Esophagus (tissue), 2 donors: ENCODE data around the gene TECR. TPM values are rescaled to one million over a fixed set of nuclear protein-coding genes. Genes with fewer than 3 reads are reported as not detected.

ENCODE experiments used
- H3K27ac ChIP-seq, 2 donors: one replicate each; pipeline ENCODE4 v1.5.1; 2013; ENCODE audit warnings: low read depth in 2 of 2, mild to moderate bottlenecking in 2 of 2, inconsistent platforms in 1 of 2, low read length in 1 of 2, moderate library complexity in 1 of 2
- H3K27me3 ChIP-seq, 2 donors: one replicate each; pipeline ENCODE4 v1.6.1; 2013; ENCODE audit warnings: low read length in 2 of 2, control low read depth in 1 of 2, mild to moderate bottlenecking in 1 of 2; ENCODE audit not compliant: insufficient read depth in 2 of 2, control insufficient read depth in 1 of 2
- H3K36me3 ChIP-seq, 2 donors: one replicate each; pipeline ENCODE4 v1.6.1; 2013; ENCODE audit warnings: low read length in 1 of 2; ENCODE audit not compliant: control insufficient read depth in 2 of 2, insufficient read depth in 2 of 2
- H3K4me1 ChIP-seq, 2 donors: one replicate each; pipeline ENCODE4 v1.6.1; 2013; ENCODE audit warnings: low read length in 1 of 2; ENCODE audit not compliant: control insufficient read depth in 2 of 2, insufficient read depth in 2 of 2
- H3K4me3 ChIP-seq, 2 donors: one replicate each; pipeline ENCODE4 v1.5.1; 2013; ENCODE audit warnings: low read length in 2 of 2, mild to moderate bottlenecking in 2 of 2, low read depth in 1 of 2, moderate library complexity in 1 of 2
- H3K9me3 ChIP-seq, 2 donors: one replicate each; pipeline ENCODE4 v1.6.1; 2013; ENCODE audit warnings: mild to moderate bottlenecking in 2 of 2, low read depth in 1 of 2, low read length in 1 of 2, moderate library complexity in 1 of 2; ENCODE audit not compliant: control insufficient read depth in 2 of 2, insufficient read depth in 1 of 2
- WGBS, 2 donors: extraction: QIAGEN DNeasy Blood & Tissue Kit; methylation state at CpG; one replicate each; pipeline ENCODE4 v1.1.7; 2013; 5-methylcytosine and 5-hydroxymethylcytosine counted together
- polyA plus RNA-seq, 2 donors: library from polyadenylated mRNA; stranded (reverse); fragments of 200-250 nt; gene quantifications; one replicate each; pipeline ENCODE4 v1.2.3, GENCODE V29; 2013
- donor health status: healthy with polysubstance abuse.
- donor health status: Bipolar disorder and iron deficiency.

TECR gene
- polyA plus RNA-seq, 2 donors = 362 to 444 TPM

GRCh38 chr19:14558370-14559066, 29.1 kb downstream of the TECR start:
- peaks cover 0 to 9% of the 10 kb centered on the region in 2 donors for H3K36me3 ChIP-seq
- no peaks in the 10 kb centered on the region for H3K9me3 ChIP-seq
- 59 to 72% methylated on average over 23 of the region's 23 CpGs for WGBS, 2 donors
- peaks cover 11 to 52% of the 10 kb centered on the region in 2 donors for H3K4me1 ChIP-seq
- H3K27ac ChIP-seq = peak overlapping the region; percentile 28 to 71
- H3K27me3 ChIP-seq = no peaks in the 10 kb centered on the region
- H3K4me3 ChIP-seq = no peak overlapping the region

- 63 to 68% methylated on average over 28 of the region's 28 CpGs for WGBS, 2 donors
- H3K27ac ChIP-seq = peak overlapping the region; percentile 91 to 96
- H3K4me1 ChIP-seq = peaks cover 9 to 43% of the 10 kb centered on the region in 2 donors
- H3K9me3 ChIP-seq = no peaks in the 10 kb centered on the region
- peaks cover 0 to 19% of the 10 kb centered on the region in 2 donors for H3K36me3 ChIP-seq
- H3K4me3 ChIP-seq = no peak overlapping the region
- H3K27me3 ChIP-seq = no peaks in the 10 kb centered on the region
These were observed 30.8 kb downstream of the TECR start for GRCh38 chr19:14559916-14560775.

- Histone ChIP-seq H3K36me3 (peaks cover 0 to 23% of the 10 kb centered on the region in 2 donors), H3K27me3 (no peaks in the 10 kb centered on the region), H3K27ac (peak overlapping the region; percentile 91 to 96), H3K4me1 (peaks cover 9 to 42% of the 10 kb centered on the region in 2 donors), H3K4me3 (no peak overlapping the region), H3K9me3 (no peaks in the 10 kb centered on the region)
- 80 to 85% methylated on average over 6 of the region's 6 CpGs for WGBS, 2 donors
These were observed 31.3 kb downstream of the TECR start for GRCh38 chr19:14560776-14561108.

GRCh38 chr19:14561249-14561648, 31.9 kb downstream of the TECR start:
- no peaks in the 10 kb centered on the region for H3K27me3 ChIP-seq
- H3K27ac ChIP-seq = peak overlapping the region; percentile 91 to 96
- peaks cover 9 to 38% of the 10 kb centered on the region in 2 donors for H3K4me1 ChIP-seq
- WGBS, 2 donors = 52 to 61% methylated on average over 8 of the region's 8 CpGs
- H3K9me3 ChIP-seq = no peaks in the 10 kb centered on the region
- H3K36me3 ChIP-seq = peaks cover 0 to 28% of the 10 kb centered on the region in 2 donors
- H3K4me3 ChIP-seq = no peak overlapping the region

- Histone ChIP-seq H3K4me1 (peaks cover 9 to 34% of the 10 kb centered on the region in 2 donors), H3K4me3 (no peak overlapping the region), H3K36me3 (peaks cover 0 to 33% of the 10 kb centered on the region in 2 donors), H3K9me3 (no peaks in the 10 kb centered on the region), H3K27me3 (no peaks in the 10 kb centered on the region), H3K27ac (peak overlapping the region; percentile 91 to 96)
- WGBS, 2 donors = 37 to 42% methylated on average over 22 of the region's 22 CpGs
These were observed 32.5 kb downstream of the TECR start for GRCh38 chr19:14561847-14562351.

GRCh38 chr19:14562660-14563589, 33.5 kb downstream of the TECR start:
- H3K27ac ChIP-seq = peak overlapping the region; percentile 91 to 96
- H3K36me3 ChIP-seq = peaks cover 0 to 40% of the 10 kb centered on the region in 2 donors
- no peak overlapping the region for H3K4me3 ChIP-seq
- no peaks in the 10 kb centered on the region for H3K9me3 ChIP-seq
- WGBS, 2 donors = 70 to 73% methylated on average over 19 to 23 of the region's 23 CpGs
- H3K27me3 ChIP-seq = no peaks in the 10 kb centered on the region
- peaks cover 9 to 34% of the 10 kb centered on the region in 2 donors for H3K4me1 ChIP-seq

GRCh38 chr19:14563590-14563926, 34.2 kb downstream of the TECR start:
- 78 to 88% methylated on average over 16 of the region's 16 CpGs for WGBS, 2 donors
- peaks cover 0 to 40% of the 10 kb centered on the region in 2 donors for H3K36me3 ChIP-seq

GRCh38 chr19:14563989-14564651, 34.7 kb downstream of the TECR start:
- H3K4me3 ChIP-seq = no peak overlapping the region
- H3K27me3 ChIP-seq = no peaks in the 10 kb centered on the region
- H3K9me3 ChIP-seq = no peaks in the 10 kb centered on the region
- peaks cover 0 to 39% of the 10 kb centered on the region in 2 donors for H3K36me3 ChIP-seq
- H3K4me1 ChIP-seq = peaks cover 9 to 31% of the 10 kb centered on the region in 2 donors
- WGBS, 2 donors = 63 to 65% methylated on average over 27 to 33 of the region's 33 CpGs
- H3K27ac ChIP-seq = peak overlapping the region; percentile 40 to 91

More at GRCh38 chr19:14563590-14563926, 34.2 kb downstream of the TECR start:
- Histone ChIP-seq H3K27ac (peak overlapping the region; percentile 40 to 91), H3K9me3 (no peaks in the 10 kb centered on the region), H3K4me3 (no peak overlapping the region), H3K4me1 (peaks cover 9 to 34% of the 10 kb centered on the region in 2 donors), H3K27me3 (no peaks in the 10 kb centered on the region)
